ENCODE measurements around the gene SLC25A25. TPM values are rescaled to one million over a fixed set of nuclear protein-coding genes. Genes with fewer than 3 reads are reported as not detected.

SLC25A25 gene
- total and polyA plus RNA-seq, 4 donors: 10.5 to 32.6 (median 24.5) TPM

DNA sequence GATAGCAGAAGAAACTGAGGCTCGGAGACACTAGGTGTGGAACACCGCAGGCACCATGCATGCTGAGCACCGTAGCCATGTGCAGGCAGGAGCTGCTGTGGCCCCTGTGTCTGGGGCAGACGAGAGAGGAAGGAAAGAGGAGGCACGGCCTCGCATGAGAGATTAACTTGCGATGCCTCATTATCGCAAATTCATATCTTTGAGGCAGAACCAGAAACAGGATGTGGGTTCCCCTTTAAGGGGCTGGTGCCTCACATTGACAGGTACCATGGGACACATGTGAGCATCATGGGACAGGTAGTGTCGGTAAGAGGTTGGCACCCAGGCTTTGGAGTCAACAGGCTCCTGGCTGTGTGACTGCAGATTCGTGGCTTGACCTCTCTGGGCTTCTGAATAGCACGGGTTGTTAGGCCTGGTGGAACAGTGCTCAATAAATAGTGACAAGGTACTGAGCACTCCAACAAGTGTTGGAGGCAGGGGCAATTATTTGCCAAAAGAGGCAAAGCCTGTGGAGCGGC, 41.7 kb upstream of the SLC25A25 start:
- DNase-seq (no peak), ATAC-seq (ENCODE audit: insufficient read depth, low FRiP score) (peak; percentile 25)
- H3K36me3 ChIP-seq (ENCODE audit: control insufficient read depth in 4 of 4, insufficient read depth in 4 of 4, low read length in 4 of 4): no peaks in the 10 kb centered on the region
- no peaks in the 10 kb centered on the region for H3K9me3 ChIP-seq (ENCODE audit: control insufficient read depth in 4 of 4, insufficient read depth in 3 of 4, low read length in 3 of 4)
- no peak overlapping the region for H3K4me3 ChIP-seq
- H3K27ac ChIP-seq (ENCODE audit: low read depth in 1 of 2, low read length in 1 of 2): peak overlapping the region in 1 of 2 donors; percentile 65
- H3K4me1 ChIP-seq (ENCODE audit: control insufficient read depth in 5 of 5, insufficient read depth in 5 of 5, low read length in 5 of 5): peaks cover 0 to 4% (median 0%) of the 10 kb centered on the region in 5 donors
- H3K9ac ChIP-seq (ENCODE audit: insufficient read depth in 1 of 2, low read length in 2 of 2): no peak overlapping the region
- H3K27me3 ChIP-seq (ENCODE audit: control insufficient read depth in 3 of 3, insufficient read depth in 3 of 3, low read length in 2 of 3): no peaks in the 10 kb centered on the region
- TF ChIP-seq, protein P1, sequence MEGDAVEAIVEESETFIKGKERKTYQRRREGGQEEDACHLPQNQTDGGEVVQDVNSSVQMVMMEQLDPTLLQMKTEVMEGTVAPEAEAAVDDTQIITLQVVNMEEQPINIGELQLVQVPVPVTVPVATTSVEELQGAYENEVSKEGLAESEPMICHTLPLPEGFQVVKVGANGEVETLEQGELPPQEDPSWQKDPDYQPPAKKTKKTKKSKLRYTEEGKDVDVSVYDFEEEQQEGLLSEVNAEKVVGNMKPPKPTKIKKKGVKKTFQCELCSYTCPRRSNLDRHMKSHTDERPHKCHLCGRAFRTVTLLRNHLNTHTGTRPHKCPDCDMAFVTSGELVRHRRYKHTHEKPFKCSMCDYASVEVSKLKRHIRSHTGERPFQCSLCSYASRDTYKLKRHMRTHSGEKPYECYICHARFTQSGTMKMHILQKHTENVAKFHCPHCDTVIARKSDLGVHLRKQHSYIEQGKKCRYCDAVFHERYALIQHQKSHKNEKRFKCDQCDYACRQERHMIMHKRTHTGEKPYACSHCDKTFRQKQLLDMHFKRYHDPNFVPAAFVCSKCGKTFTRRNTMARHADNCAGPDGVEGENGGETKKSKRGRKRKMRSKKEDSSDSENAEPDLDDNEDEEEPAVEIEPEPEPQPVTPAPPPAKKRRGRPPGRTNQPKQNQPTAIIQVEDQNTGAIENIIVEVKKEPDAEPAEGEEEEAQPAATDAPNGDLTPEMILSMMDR (IDR thresholded peaks at IDR 0.05; ENCODE audit: control extremely low read depth, extremely low read depth): no peak
- WGBS, 2 donors: 47 to 74% methylated on average over 12 of the region's 12 CpGs

DNA sequence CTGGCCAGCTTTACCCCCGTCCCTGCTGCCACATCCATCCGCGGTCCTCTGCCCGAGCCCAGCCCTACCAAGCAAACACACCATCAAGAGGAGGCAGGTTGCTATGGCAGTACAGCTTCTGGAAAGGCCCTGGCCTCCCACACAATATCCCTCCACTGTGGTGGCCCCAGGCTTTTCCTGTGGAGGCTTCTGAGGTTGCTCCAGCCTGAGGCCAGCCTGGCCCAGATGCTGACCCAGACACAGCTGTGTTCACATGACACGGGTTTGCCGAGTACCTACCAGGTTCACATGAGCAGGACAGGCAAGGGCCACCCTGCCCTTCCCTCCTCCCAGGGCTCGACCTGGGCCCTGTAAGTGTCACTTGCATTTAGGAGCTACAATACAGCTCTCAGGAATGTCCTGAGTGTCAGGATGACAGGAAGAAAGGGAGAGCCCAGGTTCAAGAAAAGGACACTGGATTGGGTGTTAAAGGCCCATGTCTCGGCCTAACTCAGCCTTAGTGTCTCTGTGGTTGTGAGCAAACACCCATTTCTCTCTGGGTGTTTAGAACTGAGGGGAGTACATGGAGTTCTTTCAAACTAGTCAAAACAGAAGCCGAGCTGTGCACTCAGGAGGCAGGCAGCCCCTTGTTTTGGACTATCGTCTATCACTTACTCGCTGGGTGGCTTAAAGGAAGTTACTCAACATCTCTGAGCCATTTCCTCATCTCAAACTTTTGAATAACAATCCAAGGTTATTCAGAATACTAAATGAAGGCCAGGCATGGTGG, 41.1 kb upstream of the SLC25A25 start:
- Histone ChIP-seq H3K4me1 (ENCODE audit: control insufficient read depth in 5 of 5, insufficient read depth in 5 of 5, low read length in 5 of 5) (peaks cover 0 to 4% (median 0%) of the 10 kb centered on the region in 5 donors), H3K27ac (ENCODE audit: low read depth in 1 of 2, low read length in 1 of 2) (peak overlapping the region in 1 of 2 donors; percentile 65), H3K36me3 (ENCODE audit: control insufficient read depth in 4 of 4, insufficient read depth in 4 of 4, low read length in 4 of 4) (no peaks in the 10 kb centered on the region), H3K9me3 (ENCODE audit: control insufficient read depth in 4 of 4, insufficient read depth in 3 of 4, low read length in 3 of 4) (no peaks in the 10 kb centered on the region), H3K9ac (ENCODE audit: insufficient read depth in 1 of 2, low read length in 2 of 2) (no peak overlapping the region), H3K27me3 (ENCODE audit: control insufficient read depth in 3 of 3, insufficient read depth in 3 of 3, low read length in 2 of 3) (no peaks in the 10 kb centered on the region), H3K4me3 (no peak overlapping the region)
- TF ChIP-seq, protein P1 (IDR thresholded peaks at IDR 0.05; ENCODE audit: control extremely low read depth, extremely low read depth): no peak
- no peak for DNase-seq
- ATAC-seq (ENCODE audit: insufficient read depth, low FRiP score): no peak
- 48 to 57% methylated on average over 11 of the region's 11 CpGs for WGBS, 2 donors

DNA sequence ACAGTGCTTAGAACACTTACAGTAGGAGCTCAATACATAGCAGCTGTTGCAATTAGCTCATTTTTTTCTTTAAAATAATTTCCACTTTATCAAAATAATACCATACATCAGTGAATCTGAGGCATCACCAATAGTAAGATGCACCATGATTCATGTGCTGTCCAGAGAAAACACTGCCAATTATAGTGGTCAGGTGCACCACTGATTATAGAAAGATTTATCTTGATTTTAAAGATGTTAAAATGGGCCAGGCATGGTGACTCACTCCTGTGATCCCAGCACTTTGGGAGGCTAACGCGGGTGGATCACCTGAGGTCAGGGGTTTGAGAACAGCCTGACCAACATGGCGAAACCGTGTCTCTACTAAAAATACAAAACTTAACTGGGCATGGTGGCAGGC, 40.3 kb upstream of the SLC25A25 start:
- TF ChIP-seq, protein P1 (IDR thresholded peaks at IDR 0.05; ENCODE audit: control extremely low read depth, extremely low read depth): no peak
- Histone ChIP-seq H3K27me3 (ENCODE audit: control insufficient read depth in 3 of 3, insufficient read depth in 3 of 3, low read length in 2 of 3) (no peaks in the 10 kb centered on the region), H3K4me1 (ENCODE audit: control insufficient read depth in 5 of 5, insufficient read depth in 5 of 5, low read length in 5 of 5) (peaks cover 0 to 2% (median 0%) of the 10 kb centered on the region in 5 donors), H3K4me3 (no peak overlapping the region), H3K9ac (ENCODE audit: insufficient read depth in 1 of 2, low read length in 2 of 2) (no peak overlapping the region), H3K27ac (ENCODE audit: low read depth in 1 of 2, low read length in 1 of 2) (no peak overlapping the region), H3K9me3 (ENCODE audit: control insufficient read depth in 4 of 4, insufficient read depth in 3 of 4, low read length in 3 of 4) (no peaks in the 10 kb centered on the region), H3K36me3 (ENCODE audit: control insufficient read depth in 4 of 4, insufficient read depth in 4 of 4, low read length in 4 of 4) (no peaks in the 10 kb centered on the region)
- ATAC-seq (ENCODE audit: insufficient read depth, low FRiP score): no peak
- WGBS, 2 donors: 93 to 96% methylated on average over 4 of the region's 4 CpGs
- DNase-seq: no peak

All from lung (tissue), 12 donors.